NCI-H2107 treated with DMSO at 0.1 percent for 48 hours (cell line): ENCODE results near the gene JAKMIP2.
"Not testable (repeated sequence)": the region's sequence is repeated elsewhere in the genome, so short reads cannot be mapped to it uniquely, and the experiment has no call there.

Experiments used
- DNase-seq: peaks from one replicate; lab custom pipeline; 2025; ENCODE audit not compliant: unreplicated experiment; lab: John Stamatoyannopoulos, UW

The JAKMIP2 gene

GRCh38 chr5:147750065-147750464 is 32.5 kb downstream of the JAKMIP2 start:
- DNase-seq = peak; percentile 79

GRCh38 chr5:147748590-147748989 is 33.9 kb downstream of the JAKMIP2 start:
- no peak for DNase-seq

DNA sequence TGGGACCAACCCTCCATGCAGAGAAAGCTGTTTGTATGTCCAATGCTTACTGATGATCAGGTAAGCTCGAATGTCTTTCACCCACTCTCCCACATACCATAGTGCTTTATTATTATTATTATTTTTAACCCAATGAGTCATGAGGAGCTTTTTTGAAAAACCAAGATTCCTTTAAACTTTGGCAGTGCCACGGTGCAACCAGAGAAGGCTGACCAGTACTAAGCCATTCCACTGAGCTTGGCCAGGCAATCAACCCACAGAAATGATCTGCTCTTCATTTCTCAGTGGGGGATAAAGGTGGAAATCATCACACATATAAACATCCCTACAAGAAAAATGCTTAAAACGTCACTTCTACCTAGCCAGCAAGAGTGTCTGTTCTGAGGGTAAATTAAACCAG is 35.5 kb downstream of the JAKMIP2 start:
- DNase-seq = no peak

GRCh38 chr5:147743678-147744374 is 38.7 kb downstream of the JAKMIP2 start:
- peak; percentile 62 for DNase-seq

DNA sequence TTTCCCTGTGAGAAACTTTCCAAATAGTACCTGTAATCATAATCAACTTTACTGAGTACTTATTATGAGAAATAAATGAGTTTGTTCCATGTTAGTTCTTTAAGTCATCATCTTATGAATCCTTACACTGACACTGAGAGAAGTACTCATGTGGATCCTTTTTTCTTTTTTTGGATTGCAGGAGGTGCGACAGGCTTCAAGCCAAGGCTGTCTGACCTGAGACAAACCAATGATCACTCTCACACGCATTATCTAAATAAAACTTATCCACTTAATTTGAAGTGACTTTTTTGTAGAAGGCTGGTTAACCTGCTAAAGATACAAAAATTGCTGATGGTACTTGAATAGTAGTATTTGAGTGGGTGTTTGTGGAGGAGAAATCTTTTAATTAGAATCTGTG is 39.5 kb downstream of the JAKMIP2 start:
- no peak for DNase-seq

- no peak for DNase-seq
Measured at GRCh38 chr5:147742151-147742550, 40.4 kb downstream of the JAKMIP2 start.

GRCh38 chr5:147740864-147741263 is 41.7 kb downstream of the JAKMIP2 start:
- no peak for DNase-seq

DNA sequence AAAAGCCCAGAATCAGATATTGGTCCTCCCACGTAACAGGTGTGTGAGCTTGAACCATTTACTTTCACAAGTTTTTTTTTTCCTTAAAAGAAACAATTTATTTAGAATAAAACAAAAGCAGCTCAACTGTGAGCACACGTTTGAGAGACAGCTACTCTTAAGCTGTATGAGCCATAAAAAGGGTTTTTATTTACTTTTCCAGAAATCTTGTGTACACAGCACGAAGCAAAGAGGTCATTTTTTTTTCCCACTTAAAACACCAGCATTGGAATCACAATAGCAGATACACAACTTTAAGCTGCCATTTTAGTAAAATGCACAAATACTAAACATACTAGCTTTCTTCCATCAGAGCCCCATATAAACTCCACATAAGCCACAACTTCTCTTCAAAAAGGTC is 44.6 kb downstream of the JAKMIP2 start:
- no peak for DNase-seq

- DNase-seq = no peak
Measured at GRCh38 chr5:147735621-147736125, 46.9 kb downstream of the JAKMIP2 start.

DNA sequence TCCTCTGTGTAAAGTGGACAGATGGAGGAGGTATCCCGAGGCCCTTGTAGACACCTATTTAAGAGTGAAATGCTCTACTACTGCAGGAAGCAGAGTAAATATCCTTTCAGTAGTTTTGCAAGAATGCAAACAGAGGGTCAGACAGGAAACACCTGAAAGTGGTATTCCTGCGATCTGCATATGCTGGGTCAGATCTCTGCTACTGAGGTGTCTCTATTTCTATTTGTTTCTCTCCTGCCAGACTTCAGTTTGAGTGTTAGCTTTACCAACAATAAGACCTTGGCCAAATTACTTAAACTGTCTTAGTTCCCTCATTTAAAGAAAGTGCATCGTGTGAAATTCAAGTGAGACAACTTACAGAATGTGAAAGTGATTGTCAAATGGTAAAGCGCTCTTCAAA is 47.6 kb downstream of the JAKMIP2 start:
- no peak for DNase-seq

DNA sequence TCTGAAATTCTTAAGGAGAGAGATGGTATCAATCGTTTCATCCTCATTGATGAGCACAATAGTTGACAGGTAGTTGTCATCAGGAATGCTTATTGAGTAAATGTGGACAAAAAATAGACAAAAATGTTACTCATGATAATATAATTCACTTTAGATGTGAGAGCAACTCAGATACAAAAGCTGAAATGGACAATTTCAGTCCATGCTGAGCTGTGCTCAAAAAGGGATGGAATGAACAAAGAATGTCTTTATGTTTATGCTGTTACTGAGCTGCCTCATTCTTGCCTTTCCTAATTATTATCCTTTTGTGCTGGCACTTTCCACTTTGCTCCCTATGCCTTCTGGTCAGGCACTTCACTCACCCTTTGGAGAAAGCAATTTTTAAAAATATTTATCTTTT is 49.5 kb downstream of the JAKMIP2 start:
- DNase-seq = no peak

DNA sequence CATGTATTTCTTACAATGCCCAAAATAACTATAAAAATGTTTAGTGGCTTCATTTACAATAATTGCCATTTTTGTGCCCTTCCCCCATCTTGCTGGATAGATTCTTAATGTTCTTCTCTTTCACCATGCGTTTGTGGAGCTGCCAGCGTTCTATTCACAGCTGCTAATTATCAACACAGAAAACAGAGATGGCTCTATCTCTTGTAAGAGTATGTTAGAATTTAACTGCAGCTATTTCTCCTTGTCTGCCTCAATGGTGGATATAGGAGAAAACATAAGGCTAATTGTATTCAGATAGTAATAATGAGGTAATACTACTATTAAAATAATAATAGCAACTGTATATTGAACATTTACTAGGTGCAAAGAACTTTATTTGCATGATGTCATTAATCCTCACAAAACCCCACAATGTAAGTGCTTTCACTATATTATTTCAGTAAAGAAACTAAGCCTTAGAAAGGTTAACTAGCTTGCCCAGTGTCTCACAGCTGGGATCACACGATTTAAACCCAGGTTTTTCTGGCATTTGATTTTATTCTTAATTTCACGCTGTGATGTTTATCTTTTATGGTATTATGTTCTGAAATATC is 50.1 kb downstream of the JAKMIP2 start:
- no peak for DNase-seq

GRCh38 chr5:147731431-147732290 is 50.9 kb downstream of the JAKMIP2 start:
- DNase-seq = no peak

DNA sequence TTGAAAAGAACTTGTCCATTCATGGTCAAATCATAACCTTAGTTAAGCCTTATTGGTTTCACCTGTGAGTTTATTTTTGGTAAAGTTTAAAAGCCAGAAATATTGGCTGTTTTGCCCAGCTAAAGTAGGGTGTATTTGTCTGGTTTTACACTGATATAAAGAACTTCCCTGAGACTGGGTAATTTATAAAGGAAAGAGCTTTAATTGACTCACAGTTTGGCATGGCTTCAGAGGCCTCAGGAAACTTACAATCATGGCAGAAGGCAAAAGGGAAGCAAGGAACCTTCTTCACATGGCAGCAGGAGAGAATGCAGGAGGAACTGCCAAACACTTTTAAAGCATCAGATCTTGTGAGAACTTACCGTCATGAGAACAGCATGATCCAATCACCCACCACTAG is 55.3 kb downstream of the JAKMIP2 start:
- no peak for DNase-seq

GRCh38 chr5:147721191-147721960 is 61.2 kb downstream of the JAKMIP2 start:
- not testable (repeated sequence) for DNase-seq

DNA sequence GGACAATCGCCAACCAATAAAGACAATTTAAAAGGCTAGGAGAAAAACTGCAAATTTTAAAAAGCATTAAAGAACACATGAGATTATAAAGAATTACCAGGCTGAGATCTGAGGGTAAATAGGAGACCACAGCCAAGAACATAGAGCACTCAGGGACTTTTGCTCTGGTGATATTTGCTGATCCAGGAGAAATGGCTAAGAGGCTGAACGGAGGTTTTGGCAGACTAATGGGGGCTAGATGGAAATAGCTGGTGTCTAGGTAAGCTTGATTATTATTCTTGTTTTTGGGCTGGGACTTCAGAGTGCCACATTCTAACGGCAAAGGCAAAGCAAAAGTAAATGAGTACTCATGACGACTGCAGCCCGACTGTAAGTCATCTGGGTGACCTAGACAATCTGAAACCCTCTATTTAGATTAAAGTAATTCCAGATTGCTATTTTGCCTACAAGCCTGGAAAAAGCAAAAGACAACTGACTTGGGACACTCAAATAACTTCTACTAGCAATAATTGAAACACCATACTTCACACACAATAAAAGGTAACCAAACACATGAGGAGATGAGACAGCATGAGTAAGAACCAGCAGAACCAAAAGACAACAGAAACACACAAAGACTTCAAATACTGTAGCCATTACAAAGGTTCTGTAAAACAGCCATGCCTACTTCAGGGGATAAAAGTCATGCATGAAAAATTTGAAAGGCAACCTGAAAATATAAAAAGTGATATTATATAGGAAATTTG is 68.8 kb downstream of the JAKMIP2 start:
- no peak for DNase-seq

DNA sequence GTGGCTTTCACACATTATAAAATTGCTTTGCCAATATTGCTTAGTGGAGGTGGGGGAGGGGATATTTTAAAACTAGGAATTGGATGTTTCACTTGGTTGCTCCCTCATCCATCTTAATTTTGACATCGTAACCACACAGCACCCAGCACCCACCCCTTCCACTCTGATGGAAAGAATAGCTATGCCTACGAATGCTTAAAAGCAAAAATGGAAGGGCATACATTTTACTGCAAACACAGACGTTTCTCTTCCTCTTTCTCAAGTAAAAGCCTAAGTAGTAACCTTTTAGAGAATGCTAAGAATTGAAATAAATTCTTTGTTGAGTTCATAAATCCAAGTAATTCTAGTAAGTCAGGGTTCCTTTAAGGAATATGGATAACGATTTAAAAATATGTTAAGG is 69.9 kb downstream of the JAKMIP2 start:
- DNase-seq = no peak

DNA sequence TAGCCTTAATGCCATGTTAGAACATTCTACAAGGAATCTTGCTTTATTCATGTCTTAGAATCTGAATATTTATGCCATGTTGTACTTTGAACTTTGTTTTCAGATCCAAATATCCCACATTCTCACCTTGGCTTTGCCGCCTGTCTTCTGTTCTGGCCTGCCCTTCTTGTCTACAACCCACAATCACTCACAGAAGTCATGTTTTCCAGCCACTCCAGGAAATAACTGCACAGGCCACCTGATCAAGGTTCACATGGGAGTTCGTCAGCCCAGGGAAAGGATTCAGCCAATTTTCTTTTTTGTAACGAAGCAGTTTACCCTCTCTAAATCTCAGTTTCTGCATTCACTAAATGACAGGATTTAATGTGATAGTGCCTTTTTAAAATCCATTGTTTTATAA is 70.5 kb downstream of the JAKMIP2 start:
- no peak for DNase-seq

- DNase-seq = no peak
Measured at GRCh38 chr5:147711019-147711418, 71.5 kb downstream of the JAKMIP2 start.

DNA sequence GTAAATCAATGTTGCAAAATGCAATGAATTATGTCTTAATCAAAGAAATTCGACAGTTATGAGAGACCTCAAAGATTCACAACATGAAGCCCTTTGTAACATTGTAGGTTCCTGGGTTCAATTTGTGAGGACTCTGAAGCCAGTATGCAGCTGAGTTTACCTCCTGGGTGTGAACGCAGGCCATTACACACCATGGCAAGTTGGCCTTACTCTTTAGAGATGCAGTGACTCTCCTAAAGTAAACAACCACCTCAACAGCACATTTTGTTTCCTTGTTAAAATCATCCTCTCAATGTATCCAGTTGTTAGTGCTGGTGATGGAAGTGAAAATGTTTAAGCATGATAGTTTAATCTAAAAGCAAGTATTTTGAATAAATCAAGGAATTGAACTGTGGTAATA is 73.8 kb downstream of the JAKMIP2 start:
- DNase-seq = no peak
